OCI-LY1 (cell line): ENCODE measurements around the gene SERTAD3.

ENCODE experiments used
- CTCF ChIP-seq: fragments of 200-600 bp; sonication (generic), shearing (Covaris generic); IDR thresholded peaks from 2 replicates; pipeline ENCODE4 v1.5.1; 2017; ENCODE audit warnings: mild to moderate bottlenecking, antibody characterized with exemption, low read length, moderate library complexity, mixed read lengths
- EZH2 ChIP-seq: fragments of 200-600 bp; sonication (generic), shearing (Covaris generic); IDR thresholded peaks from 2 replicates; pipeline ENCODE4 v1.8.0; 2017; ENCODE audit warnings: borderline replicate concordance, mixed run types, mild to moderate bottlenecking, antibody characterized with exemption, low read length, moderate library complexity, mixed read lengths

DNA sequence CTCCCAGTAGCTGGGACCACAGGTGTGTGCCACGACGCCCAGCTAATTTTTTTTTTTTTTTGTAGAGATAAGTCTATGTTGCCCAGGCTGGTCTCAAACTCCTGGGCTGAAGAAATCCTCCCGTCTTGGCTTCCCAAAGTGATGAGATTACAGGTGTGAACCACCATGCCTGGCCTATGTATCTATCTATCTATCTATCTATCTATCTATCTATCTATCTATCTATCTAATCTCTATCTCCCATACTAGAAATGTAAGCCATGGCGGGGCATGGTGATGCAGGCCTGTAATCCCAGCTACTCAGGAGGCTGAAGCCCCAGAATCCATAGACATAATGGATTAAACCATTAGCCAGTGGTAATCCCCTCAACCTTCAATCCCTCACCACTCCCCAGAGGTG is 6.5 kb upstream of the SERTAD3 start:
- TF ChIP-seq CTCF (no peak), EZH2 (no peak)
